ENCODE measurements around the gene LYSET.
"Not testable (repeated sequence)": the region's sequence is repeated elsewhere in the genome, so short reads cannot be mapped to it uniquely, and the experiment has no call there.

DNA sequence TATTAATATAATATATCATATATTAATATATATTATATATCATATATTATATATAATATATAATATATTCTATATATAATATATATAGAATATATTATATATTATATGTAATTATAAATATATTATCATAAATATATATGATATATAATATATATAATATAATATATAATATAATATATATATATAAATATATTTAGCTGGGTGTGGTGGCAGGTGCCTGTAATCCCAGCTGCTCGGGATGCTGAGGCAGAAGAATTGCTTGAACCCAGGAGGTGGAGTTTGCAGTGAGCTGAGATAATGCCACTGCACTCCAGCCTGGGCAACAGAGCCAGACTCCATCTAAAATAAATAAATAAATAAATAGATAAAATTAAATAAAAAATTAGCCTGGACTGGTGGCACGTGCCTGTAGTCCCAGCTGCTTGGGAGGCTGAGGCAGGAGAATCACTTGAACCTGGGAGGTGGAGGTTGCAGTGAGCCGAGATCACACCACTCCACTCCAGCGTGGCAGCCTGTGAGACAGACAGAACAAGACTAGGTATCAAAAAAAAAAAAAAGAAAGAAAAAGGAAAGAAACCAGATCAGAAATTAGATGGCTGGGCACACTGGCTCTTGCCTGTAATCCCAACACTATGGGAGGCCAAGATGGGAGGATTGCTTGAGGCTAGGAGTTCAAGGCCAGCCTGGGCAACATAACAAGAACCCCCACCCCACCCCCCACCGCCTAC is 25.3 kb upstream of the LYSET start:
- not testable (repeated sequence) for TF ChIP-seq POLR2A (IDR thresholded peaks at IDR 0.05; ENCODE audit: low read depth)
- TF ChIP-seq, protein P1, sequence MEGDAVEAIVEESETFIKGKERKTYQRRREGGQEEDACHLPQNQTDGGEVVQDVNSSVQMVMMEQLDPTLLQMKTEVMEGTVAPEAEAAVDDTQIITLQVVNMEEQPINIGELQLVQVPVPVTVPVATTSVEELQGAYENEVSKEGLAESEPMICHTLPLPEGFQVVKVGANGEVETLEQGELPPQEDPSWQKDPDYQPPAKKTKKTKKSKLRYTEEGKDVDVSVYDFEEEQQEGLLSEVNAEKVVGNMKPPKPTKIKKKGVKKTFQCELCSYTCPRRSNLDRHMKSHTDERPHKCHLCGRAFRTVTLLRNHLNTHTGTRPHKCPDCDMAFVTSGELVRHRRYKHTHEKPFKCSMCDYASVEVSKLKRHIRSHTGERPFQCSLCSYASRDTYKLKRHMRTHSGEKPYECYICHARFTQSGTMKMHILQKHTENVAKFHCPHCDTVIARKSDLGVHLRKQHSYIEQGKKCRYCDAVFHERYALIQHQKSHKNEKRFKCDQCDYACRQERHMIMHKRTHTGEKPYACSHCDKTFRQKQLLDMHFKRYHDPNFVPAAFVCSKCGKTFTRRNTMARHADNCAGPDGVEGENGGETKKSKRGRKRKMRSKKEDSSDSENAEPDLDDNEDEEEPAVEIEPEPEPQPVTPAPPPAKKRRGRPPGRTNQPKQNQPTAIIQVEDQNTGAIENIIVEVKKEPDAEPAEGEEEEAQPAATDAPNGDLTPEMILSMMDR (IDR thresholded peaks at IDR 0.05) = not testable (repeated sequence)
